HUES6 (cell line): Measurements from ENCODE around the gene PIGN.
"Not testable (repeated sequence)": the region's sequence is repeated elsewhere in the genome, so short reads cannot be mapped to it uniquely, and the experiment has no call there.

Experiments
- H3K27ac ChIP-seq: 2 replicates; pipeline ENCODE4 v1.7.0; 2013; ENCODE audit warnings: low read depth, mild to moderate bottlenecking, low read length, inconsistent platforms
- H3K27me3 ChIP-seq: 2 replicates; pipeline ENCODE4 v1.6.1; 2013; ENCODE audit warnings: low read length; ENCODE audit not compliant: control insufficient read depth, insufficient read depth
- H3K36me3 ChIP-seq: 2 replicates; pipeline ENCODE4 v1.6.1; 2013; ENCODE audit warnings: low read length; ENCODE audit not compliant: control insufficient read depth, insufficient read depth
- H3K4me1 ChIP-seq: 2 replicates; pipeline ENCODE4 v1.6.1; 2013; ENCODE audit warnings: low read length; ENCODE audit not compliant: control insufficient read depth, insufficient read depth
- H3K4me3 ChIP-seq: 2 replicates; pipeline ENCODE4 v1.5.1; 2013; ENCODE audit warnings: low read depth, low read length
- H3K9ac ChIP-seq: one replicate; pipeline ENCODE4 v1.6.1; 2013; ENCODE audit warnings: mild to moderate bottlenecking, low read length
- H3K9me3 ChIP-seq: 2 replicates; pipeline ENCODE4 v1.6.1; 2013; ENCODE audit warnings: low read depth, low read length; ENCODE audit not compliant: control insufficient read depth, insufficient read depth

PIGN gene

GRCh38 chr18:62061821-62062478, 124.9 kb downstream of the PIGN start:
- Histone ChIP-seq H3K9ac (no peak overlapping the region), H3K27me3 (no peaks in the 10 kb centered on the region), H3K4me1 (no peaks in the 10 kb centered on the region), H3K36me3 (no peaks in the 10 kb centered on the region), H3K4me3 (no peak overlapping the region), H3K9me3 (no peaks in the 10 kb centered on the region), H3K27ac (no peak overlapping the region)

GRCh38 chr18:62060820-62061219, 126.0 kb downstream of the PIGN start:
- Histone ChIP-seq H3K4me1 (no peaks in the 10 kb centered on the region), H3K9me3 (no peaks in the 10 kb centered on the region), H3K27me3 (no peaks in the 10 kb centered on the region), H3K36me3 (no peaks in the 10 kb centered on the region), H3K9ac (no peak overlapping the region), H3K4me3 (no peak overlapping the region), H3K27ac (no peak overlapping the region)

- Histone ChIP-seq H3K4me1 (no peaks in the 10 kb centered on the region), H3K27me3 (no peaks in the 10 kb centered on the region), H3K9me3 (no peaks in the 10 kb centered on the region), H3K27ac (no peak overlapping the region), H3K4me3 (no peak overlapping the region), H3K9ac (no peak overlapping the region), H3K36me3 (no peaks in the 10 kb centered on the region)
Measured at GRCh38 chr18:62054929-62055498, 131.8 kb downstream of the PIGN start.

GRCh38 chr18:62048279-62048678, 138.6 kb downstream of the PIGN start:
- no peaks in the 10 kb centered on the region for H3K4me1 ChIP-seq
- H3K36me3 ChIP-seq: no peaks in the 10 kb centered on the region
- H3K27ac ChIP-seq: no peak overlapping the region
- no peaks in the 10 kb centered on the region for H3K9me3 ChIP-seq
- H3K27me3 ChIP-seq: no peaks in the 10 kb centered on the region
- H3K4me3 ChIP-seq: no peak overlapping the region
- no peak overlapping the region for H3K9ac ChIP-seq

- Histone ChIP-seq H3K9me3 (no peaks in the 10 kb centered on the region), H3K36me3 (0 out of 2 replicates have a peak, but pooled peaks cover 3% of the 10 kb centered on the region), H3K9ac (no peak overlapping the region), H3K27me3 (no peaks in the 10 kb centered on the region), H3K4me1 (no peaks in the 10 kb centered on the region), H3K4me3 (no peak overlapping the region), H3K27ac (no peak overlapping the region)
Measured at GRCh38 chr18:62045316-62045715, 141.5 kb downstream of the PIGN start.

GRCh38 chr18:62044490-62045000, 142.3 kb downstream of the PIGN start:
- no peaks in the 10 kb centered on the region for H3K9me3 ChIP-seq
- 0 out of 2 replicates have a peak, but pooled peaks cover 3% of the 10 kb centered on the region for H3K36me3 ChIP-seq
- no peak overlapping the region for H3K4me3 ChIP-seq
- H3K4me1 ChIP-seq: no peaks in the 10 kb centered on the region
- no peak overlapping the region for H3K9ac ChIP-seq
- no peak overlapping the region for H3K27ac ChIP-seq
- no peaks in the 10 kb centered on the region for H3K27me3 ChIP-seq

GRCh38 chr18:62037989-62038778, 148.7 kb downstream of the PIGN start:
- Histone ChIP-seq H3K36me3 (0 out of 2 replicates have a peak, but pooled peaks cover 3% of the 10 kb centered on the region), H3K4me3 (no peak overlapping the region), H3K9ac (no peak overlapping the region), H3K27me3 (no peaks in the 10 kb centered on the region), H3K9me3 (no peaks in the 10 kb centered on the region), H3K4me1 (no peaks in the 10 kb centered on the region), H3K27ac (no peak overlapping the region)

- Histone ChIP-seq H3K4me1 (no peaks in the 10 kb centered on the region), H3K27me3 (no peaks in the 10 kb centered on the region), H3K9me3 (no peaks in the 10 kb centered on the region), H3K4me3 (no peak overlapping the region), H3K27ac (no peak overlapping the region), H3K9ac (no peak overlapping the region), H3K36me3 (0 out of 2 replicates have a peak, but pooled peaks cover 3% of the 10 kb centered on the region)
Measured at GRCh38 chr18:62037012-62037742, 149.7 kb downstream of the PIGN start.

GRCh38 chr18:62034286-62034685, 152.6 kb downstream of the PIGN start:
- not testable (repeated sequence) for H3K27me3 ChIP-seq, H3K4me3 ChIP-seq, H3K9ac ChIP-seq, H3K36me3 ChIP-seq, H3K27ac ChIP-seq, H3K9me3 ChIP-seq, H3K4me1 ChIP-seq

GRCh38 chr18:62033756-62034155, 153.1 kb downstream of the PIGN start:
- Histone ChIP-seq H3K4me3 (no peak overlapping the region), H3K9me3 (no peaks in the 10 kb centered on the region), H3K36me3 (no peaks in the 10 kb centered on the region), H3K4me1 (peaks cover 6% of the 10 kb centered on the region; the same call in 1 of the 2 replicates), H3K27me3 (no peaks in the 10 kb centered on the region), H3K27ac (no peak overlapping the region), H3K9ac (no peak overlapping the region)
